Motor neuron (in vitro differentiated cells): Measurements from ENCODE around the gene STARD5. TPM values are rescaled to one million over a fixed set of nuclear protein-coding genes. Genes with fewer than 3 reads are reported as not detected.
"Not testable (repeated sequence)": the region's sequence is repeated elsewhere in the genome, so short reads cannot be mapped to it uniquely, and the experiment has no call there.

Experiments
- ATAC-seq, 8 experiments: fragments of 200-7000 bp; cut with Tn5 transposase; replicated peaks in 6 of 8; 2 replicates each; pipeline ENCODE4 v1.8.0; 2021; ENCODE audit warnings: mild to moderate bottlenecking in 8 of 8, moderate library complexity in 8 of 8
- H3K27ac ChIP-seq, 2 donors: fragments of 250-450 bp; sonication (Bioruptor Pico); 2 replicates each; pipeline ENCODE4 v1.9.0; 2021; ENCODE audit warnings: antibody characterized with exemption in 2 of 2, mild to moderate bottlenecking in 2 of 2, moderate library complexity in 1 of 2
- H3K4me1 ChIP-seq, 2 donors: fragments of 250-450 bp; sonication (Bioruptor Pico); replicated peaks in 1 of 2; 2 replicates each; pipeline ENCODE4 v1.6.1; 2021; ENCODE audit warnings: antibody characterized with exemption in 2 of 2, mild to moderate bottlenecking in 2 of 2, moderate library complexity in 1 of 2
- H3K4me3 ChIP-seq, 5 donors: fragments of 250-450 bp; sonication (Bioruptor Pico); 2 replicates each; pipeline ENCODE4 v1.9.0; 2021; ENCODE audit warnings: antibody characterized with exemption in 5 of 5, mild to moderate bottlenecking in 5 of 5, moderate library complexity in 4 of 5
- WGBS, 10 experiments: fragments of 450-650 bp; shearing (Covaris generic); methylation state at CpG; one replicate each; pipeline ENCODE4 v1.0.0; 2022; 5-methylcytosine and 5-hydroxymethylcytosine counted together
- in situ Hi-C, 9 experiments: fragments of 400-800 bp; cut with MboI; loops; one replicate each; pipeline ENCODE4 v1.15.0; 2021; ENCODE audit warnings: low sequenced_read_pairs in 9 of 9, low pct_unique_long_range_greater_than_20kb in 2 of 9; ENCODE audit not compliant: unreplicated experiment in 9 of 9
- total RNA-seq, 8 experiments: library from RNA; unstranded; fragments of 300-600 nt; gene quantifications; 2 replicates each; pipeline versions ENCODE4 v1.2.3 to v1.2.4, GENCODE V29; 2022

STARD5 gene
- total RNA-seq, 8 experiments from 2014 or later = 0.92 to 9.7 (median 2.1) TPM

DNA sequence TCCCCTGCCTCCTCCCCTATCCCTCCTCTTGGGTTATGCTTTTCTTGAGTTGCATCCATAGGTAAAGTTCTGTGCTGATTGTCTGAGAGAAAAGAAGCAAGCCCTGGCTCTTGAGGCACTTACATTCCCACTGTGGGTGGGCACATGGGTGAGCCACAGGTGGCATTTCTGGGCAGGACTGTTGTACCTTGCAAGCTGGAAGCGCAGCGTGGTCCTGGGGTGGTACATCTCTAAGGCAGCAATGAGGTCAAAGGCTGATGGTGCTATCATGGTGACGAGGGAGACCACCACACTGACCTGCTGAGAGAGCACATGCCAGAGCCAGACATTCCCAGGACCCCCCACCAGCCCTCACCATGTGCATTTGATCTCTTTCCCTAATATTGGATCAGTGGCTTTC lies 25.3 kb upstream of the STARD5 start:
- in situ Hi-C loops = no loop called here
- no peak overlapping the region for H3K4me3 ChIP-seq
- no peak overlapping the region for H3K27ac ChIP-seq
- ATAC-seq = no peak
- WGBS, 10 experiments = 33 to 90% (median 33%) methylated on average over 1 to 2 of the region's 3 CpGs; no CpG with 5 or more reads in 7 of the 10 experiments
- no peaks in the 10 kb centered on the region for H3K4me1 ChIP-seq

GRCh38 chr15:81348691-81349090 lies 24.8 kb upstream of the STARD5 start:
- 50 to 100% (median 87%) methylated on average over 1 to 8 of the region's 11 CpGs; no CpG with 5 or more reads in 1 of the 10 experiments for WGBS, 10 experiments
- in situ Hi-C loops, H3K27ac ChIP-seq, ATAC-seq, H3K4me1 ChIP-seq, H3K4me3 ChIP-seq: not testable (repeated sequence)

DNA sequence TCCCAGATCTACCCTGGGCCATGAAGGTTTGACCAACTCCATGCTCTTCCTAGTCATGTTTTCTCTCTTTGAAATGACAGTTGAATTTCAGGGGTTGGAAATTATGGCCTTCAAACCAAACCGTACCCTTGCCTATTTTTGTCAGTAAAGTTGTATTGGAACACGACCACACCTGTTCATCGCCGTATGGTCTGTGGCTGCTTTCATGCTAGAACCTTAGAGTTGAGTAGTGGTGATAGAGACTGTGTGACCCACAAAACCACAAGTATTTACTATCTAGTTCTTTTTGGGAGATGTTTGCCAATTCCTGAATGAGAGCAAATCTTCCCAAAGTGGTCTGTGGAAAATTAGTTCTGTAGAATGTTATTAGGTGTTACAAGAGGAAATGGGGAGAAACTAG lies 24.0 kb upstream of the STARD5 start:
- WGBS, 10 experiments = 15 to 100% (median 91%) methylated on average over 1 to 4 of the region's 4 CpGs; no CpG with 5 or more reads in 3 of the 10 experiments
- H3K27ac ChIP-seq = no peak overlapping the region

DNA sequence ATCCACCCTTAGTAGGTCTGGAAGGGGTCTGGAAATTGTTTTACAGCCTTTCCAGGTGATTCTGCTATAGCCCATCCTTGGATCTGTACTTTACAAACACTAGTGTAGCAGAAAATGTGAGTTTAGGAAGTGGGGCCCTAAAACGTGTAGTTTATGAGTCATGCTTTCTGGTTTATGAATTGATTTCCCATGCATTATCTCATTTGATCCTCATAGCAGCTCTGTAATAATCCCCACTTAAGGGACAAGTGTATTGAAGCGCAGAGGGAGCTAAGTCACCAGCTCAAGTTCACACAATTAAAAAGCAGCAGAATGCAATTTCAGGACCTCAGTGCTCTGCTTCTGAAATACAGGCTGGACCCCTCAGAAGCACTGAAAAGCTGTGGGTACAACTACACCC lies 22.7 kb upstream of the STARD5 start:
- Histone ChIP-seq H3K4me1 (no peaks in the 10 kb centered on the region), H3K27ac (no peak overlapping the region), H3K4me3 (no peak overlapping the region)
- in situ Hi-C loops = no loop called here
- peak in 5 of 8 experiments; percentile 30 to 82 (median 68) for ATAC-seq
- WGBS, 10 experiments = 44 to 100% (median 57%) methylated on average over 1 to 2 of the region's 2 CpGs; no CpG with 5 or more reads in 3 of the 10 experiments

More for the DNA sequence above, 24.0 kb upstream of the STARD5 start:
- H3K4me1 ChIP-seq = no peaks in the 10 kb centered on the region
- H3K4me3 ChIP-seq = no peak overlapping the region
- no peak for ATAC-seq
- in situ Hi-C loops = no loop called here

- Histone ChIP-seq H3K4me3 (no peak overlapping the region), H3K4me1 (peaks cover 7 to 9% of the 10 kb centered on the region in 2 donors), H3K27ac (no peak overlapping the region)
- ATAC-seq = no peak
- in situ Hi-C loops = no loop called here
- 18 to 80% (median 58%) methylated on average over 1 to 4 of the region's 4 CpGs; no CpG with 5 or more reads in 1 of the 10 experiments for WGBS, 10 experiments
Observed at GRCh38 chr15:81343371-81343770, 19.4 kb upstream of the STARD5 start.

- H3K27ac ChIP-seq = no peak overlapping the region
- WGBS, 10 experiments = 14 to 83% (median 66%) methylated on average over 1 to 3 of the region's 4 CpGs; no CpG with 5 or more reads in 2 of the 10 experiments
- peaks cover 9 to 15% of the 10 kb centered on the region in 2 donors for H3K4me1 ChIP-seq
- no peak overlapping the region for H3K4me3 ChIP-seq
- ATAC-seq = no peak
- in situ Hi-C loops = no loop called here
Observed at GRCh38 chr15:81341351-81341750, 17.4 kb upstream of the STARD5 start.

DNA sequence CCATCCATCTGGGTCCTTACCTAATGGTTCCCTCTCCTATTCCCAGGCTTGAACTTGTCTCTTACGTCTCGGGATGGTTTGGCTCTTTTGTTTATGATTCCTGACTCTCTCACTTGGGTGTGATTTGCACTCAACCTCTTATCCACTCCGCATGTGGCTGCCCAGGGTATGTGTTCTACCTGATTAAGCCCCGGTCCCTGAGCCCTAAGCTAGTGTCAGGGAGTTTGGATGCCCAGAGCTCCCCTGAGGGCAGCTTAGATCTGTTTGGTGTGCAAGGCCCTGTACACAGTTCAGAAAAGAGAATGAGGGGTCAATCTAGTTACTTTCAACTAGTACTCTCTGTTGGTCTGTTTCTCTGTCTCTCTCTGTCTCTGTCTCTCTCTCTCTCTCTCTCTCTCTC lies 15.9 kb upstream of the STARD5 start:
- Histone ChIP-seq H3K4me3 (no peak overlapping the region), H3K4me1 (peaks cover 9 to 15% of the 10 kb centered on the region in 2 donors), H3K27ac (no peak overlapping the region)
- WGBS, 10 experiments = 41 to 90% (median 74%) methylated on average over 1 to 4 of the region's 4 CpGs; no CpG with 5 or more reads in 4 of the 10 experiments
- in situ Hi-C loops = no loop called here
- ATAC-seq = no peak

DNA sequence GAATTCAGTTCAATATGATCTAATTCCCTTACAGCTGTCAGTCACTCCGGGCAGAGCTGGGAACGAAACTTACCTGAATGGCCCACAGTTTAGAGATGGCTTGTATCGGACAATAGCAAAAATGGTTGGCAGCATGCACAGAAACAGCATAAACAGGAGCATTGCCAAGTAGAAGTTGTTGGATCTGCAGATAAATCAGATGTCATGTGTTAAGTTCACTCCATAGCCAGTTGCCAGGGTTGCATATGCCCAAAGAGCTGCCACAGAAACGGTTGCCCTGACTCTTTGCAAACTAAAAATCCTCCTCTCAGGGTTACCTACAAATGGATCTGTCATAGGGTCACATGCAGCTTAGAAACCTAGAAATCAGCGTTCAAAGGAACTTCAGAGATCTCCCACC lies 15.4 kb upstream of the STARD5 start:
- in situ Hi-C loops = no loop called here
- 63 to 100% (median 83%) methylated on average over 1 to 4 of the region's 5 CpGs; no CpG with 5 or more reads in 2 of the 10 experiments for WGBS, 10 experiments
- peak overlapping the region in 1 of 2 donors; percentile 59 for H3K27ac ChIP-seq
- peak in 1 of 8 experiments; percentile 46 for ATAC-seq
- peaks cover 9 to 15% of the 10 kb centered on the region in 2 donors for H3K4me1 ChIP-seq
- H3K4me3 ChIP-seq = no peak overlapping the region

DNA sequence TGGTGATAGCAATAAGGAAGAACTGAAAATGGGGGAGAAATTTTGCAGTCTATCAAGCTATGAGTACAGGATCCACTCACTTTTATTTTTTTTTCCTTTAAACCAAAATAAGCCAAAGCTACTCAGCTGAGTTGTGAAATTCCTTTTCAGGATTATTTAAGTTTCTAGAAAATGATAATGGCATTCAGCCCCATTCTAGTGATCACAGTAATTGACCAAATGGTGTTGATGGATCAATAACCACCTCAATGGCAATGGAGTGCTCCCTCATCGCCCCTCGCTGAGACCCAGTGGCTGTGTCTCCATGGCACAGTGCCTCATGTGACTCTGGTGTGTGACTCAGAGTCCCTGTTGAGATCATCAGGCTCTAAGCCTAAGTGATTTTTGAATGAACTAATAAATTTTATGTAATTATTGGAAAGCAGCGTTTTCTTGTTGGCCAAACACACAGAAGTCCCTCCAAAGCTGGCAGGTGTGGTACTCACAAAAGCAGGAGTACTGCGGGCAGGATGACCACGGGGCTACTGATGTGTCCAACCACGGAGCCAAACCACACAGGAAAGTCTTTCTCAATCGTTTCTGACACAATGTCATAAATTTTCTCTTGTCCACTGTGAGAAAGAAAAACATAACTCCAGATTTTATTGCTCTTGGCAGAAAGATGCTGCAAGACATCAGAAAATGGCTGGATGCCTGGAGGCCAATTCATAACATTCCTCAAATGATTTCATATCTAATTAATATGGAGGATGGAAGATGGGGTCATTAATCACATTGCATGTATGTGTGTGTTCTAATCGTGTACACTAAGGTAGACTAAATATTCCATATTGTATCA lies 14.4 kb upstream of the STARD5 start:
- peaks cover 9 to 15% of the 10 kb centered on the region in 2 donors for H3K4me1 ChIP-seq
- 0 to 85% (median 33%) methylated on average over 1 to 7 of the region's 8 CpGs; no CpG with 5 or more reads in 1 of the 10 experiments for WGBS, 10 experiments
- ATAC-seq = peak; percentile 57 to 97 (median 92)
- in situ Hi-C loops = no loop called here
- peak overlapping the region; percentile 59 to 76 for H3K27ac ChIP-seq
- H3K4me3 ChIP-seq = no peak overlapping the region

- 6 to 100% (median 76%) methylated on average over 2 to 7 of the region's 9 CpGs; no CpG with 5 or more reads in 2 of the 10 experiments for WGBS, 10 experiments
- no peak overlapping the region for H3K4me3 ChIP-seq
- ATAC-seq = peak in 6 of 8 experiments; percentile 3 to 31 (median 12)
- in situ Hi-C loops = no loop called here
- H3K4me1 ChIP-seq = peaks cover 9 to 15% of the 10 kb centered on the region in 2 donors
- H3K27ac ChIP-seq = peak overlapping the region; percentile 40 to 59
Observed at GRCh38 chr15:81337713-81338157, 13.8 kb upstream of the STARD5 start.

DNA sequence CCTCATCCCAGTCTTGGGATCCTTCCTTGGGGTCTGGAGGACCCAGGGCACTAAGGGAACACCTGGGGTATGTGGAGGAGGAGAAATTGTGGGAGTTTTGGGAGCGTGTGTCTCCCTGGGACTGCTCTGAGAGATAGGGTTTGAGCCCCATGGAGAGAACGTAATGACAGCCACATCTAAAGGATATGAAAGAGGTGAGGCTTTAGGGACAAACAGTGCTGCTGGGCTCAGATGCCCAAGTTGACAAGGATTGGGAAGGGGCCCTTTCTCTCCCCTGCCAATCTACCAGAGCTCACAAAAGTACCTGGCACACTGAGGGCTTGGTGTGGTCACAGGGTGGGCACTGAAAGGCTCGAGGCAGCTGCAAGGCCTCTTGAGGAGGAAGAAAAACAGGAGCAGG lies 13.3 kb upstream of the STARD5 start:
- no peak for ATAC-seq
- in situ Hi-C loops = no loop called here

GRCh38 chr15:81336568-81336967 lies 12.6 kb upstream of the STARD5 start:
- peaks cover 9 to 15% of the 10 kb centered on the region in 2 donors for H3K4me1 ChIP-seq
- peak in 3 of 8 experiments; percentile 20 to 79 (median 44) for ATAC-seq
- no peak overlapping the region for H3K27ac ChIP-seq
- H3K4me3 ChIP-seq = no peak overlapping the region
- in situ Hi-C loops = no loop called here
- 83 to 100% (median 93%) methylated on average over 1 to 4 of the region's 4 CpGs; no CpG with 5 or more reads in 1 of the 10 experiments for whole genome bisulfite sequencing, 10 experiments

More for the DNA sequence above, 13.3 kb upstream of the STARD5 start:
- Histone ChIP-seq H3K27ac (no peak overlapping the region), H3K4me3 (no peak overlapping the region), H3K4me1 (peaks cover 9 to 15% of the 10 kb centered on the region in 2 donors)
- 17 to 85% (median 80%) methylated on average over 1 to 3 of the region's 3 CpGs; no CpG with 5 or more reads in 6 of the 10 experiments for WGBS, 10 experiments

DNA sequence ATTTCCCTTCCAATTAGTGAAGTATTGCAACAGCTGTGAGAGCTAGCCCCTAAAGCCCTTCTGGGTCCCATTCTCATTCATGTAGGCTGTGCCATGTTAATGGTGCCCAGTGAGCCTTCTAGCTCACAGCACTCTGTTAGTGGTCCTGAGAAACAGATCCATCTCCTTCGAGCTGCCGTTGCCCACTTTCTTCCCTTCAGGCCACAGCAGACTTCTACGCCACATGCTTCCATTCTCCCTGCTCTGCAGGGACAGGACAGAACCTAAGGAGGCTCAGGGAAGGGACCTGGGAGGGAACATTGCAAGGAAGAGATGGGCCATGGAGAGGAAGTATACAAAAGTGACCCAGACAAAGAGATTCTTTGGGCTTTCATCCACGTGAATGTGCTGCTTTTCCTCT lies 11.7 kb upstream of the STARD5 start:
- no peak overlapping the region for H3K4me3 ChIP-seq
- in situ Hi-C loops = no loop called here
- no peak for ATAC-seq
- 60 to 100% (median 79%) methylated on average over 1 to 4 of the region's 4 CpGs; no CpG with 5 or more reads in 2 of the 10 experiments for WGBS, 10 experiments
- H3K4me1 ChIP-seq = peaks cover 9 to 15% of the 10 kb centered on the region in 2 donors
- no peak overlapping the region for H3K27ac ChIP-seq
